K562 (cell line): ENCODE measurements around the gene ABCB4. TPM values are rescaled to one million over a fixed set of nuclear protein-coding genes. Genes with fewer than 3 reads are reported as not detected.

Experiments used
- ATAC-seq: fragments of 200-7000 bp; cut with Tn5 transposase; 3 replicates; pipeline ENCODE4 v1.9.1; 2020; ENCODE audit warnings: moderate library complexity
- BruUV-seq: library from RNA; stranded (reverse); fragments of 400-500 nt; replicated peaks from 2 replicates; lab custom pipeline; 2021; lab: Mats Ljungman, UMichigan
- CTCF ChIA-PET: fragments of 300-600 bp; formaldehyde crosslinking; extraction: SDS; loops from one replicate; lab custom pipeline; 2021; ENCODE audit warnings: low intra/inter-chr PET ratio; lab: Yijun Ruan, JAX
- POLR2A ChIA-PET: fragments of 300-600, 350-650 bp; sonication (Branson Sonifier 250); formaldehyde crosslinking; extraction: SDS; loops from one replicate; lab custom pipeline; 2021; ENCODE audit warnings: antibody characterized with exemption, inconsistent platforms; lab: Yijun Ruan, JAX
- DNase-seq, 4 experiments: peaks; one replicate each; pipeline versions ENCODE4 v3.0.0 to v3.0.0-alpha.2; 2011 to 2018; ENCODE audit warnings: low spot score in 3 of 4, mixed read lengths in 3 of 4; ENCODE audit errors: extremely low read depth in 1 of 4
- FAIRE-seq: peaks from 2 replicates; lab custom pipeline; 2011; peaks lifted over from hg19 to GRCh38; lab: Jason Lieb, UNC
- H2AFZ ChIP-seq: 2 replicates; pipeline ENCODE4 v1.6.0; 2011; ENCODE audit warnings: low read depth, low read length, control low read depth, inconsistent platforms
- H3K27ac ChIP-seq: fragments of 200-600 bp; 3 replicates; pipeline ENCODE4 v1.8.0; 2011; ENCODE audit warnings: low read depth, mild to moderate bottlenecking, control low read depth, inconsistent platforms, low read length, moderate library complexity, mixed read lengths; ENCODE audit errors: extremely low read depth
- H3K27me3 ChIP-seq, 2 experiments: fragments of 300-600 bp in 1 of 2; 2 replicates in 1 of 2; 3 replicates in 1 of 2; pipeline versions ENCODE4 v1.6.0 to v1.8.0; 2011; ENCODE audit warnings: inconsistent platforms in 2 of 2, low read length in 2 of 2, mild to moderate bottlenecking in 1 of 2, mixed read lengths in 1 of 2, moderate library complexity in 1 of 2; ENCODE audit not compliant: control insufficient read depth in 2 of 2, insufficient read depth in 2 of 2
- H3K36me3 ChIP-seq: fragments of 300-600 bp; 3 replicates; pipeline ENCODE4 v1.8.0; 2011; ENCODE audit warnings: mild to moderate bottlenecking, low read length, inconsistent platforms; ENCODE audit not compliant: control insufficient read depth, insufficient read depth
- H3K4me1 ChIP-seq, 2 experiments: fragments of 200-600 bp in 1 of 2; replicated peaks in 1 of 2; 2 replicates in 1 of 2; 3 replicates in 1 of 2; pipeline versions ENCODE4 v1.5.1 to v1.8.0; 2011; ENCODE audit warnings: inconsistent platforms in 2 of 2, low read length in 2 of 2, mild to moderate bottlenecking in 1 of 2, mixed read lengths in 1 of 2, moderate library complexity in 1 of 2; ENCODE audit not compliant: control insufficient read depth in 2 of 2, insufficient read depth in 2 of 2
- H3K4me2 ChIP-seq: 2 replicates; pipeline ENCODE4 v1.6.1; 2011; ENCODE audit warnings: low read length, control low read depth, inconsistent platforms, mixed read lengths; ENCODE audit not compliant: insufficient read depth
- H3K4me3 ChIP-seq: fragments of 200-600 bp; sonication (generic), shearing (Covaris generic); 2 replicates; pipeline ENCODE4 v1.5.1; 2016; ENCODE audit warnings: control low read depth, inconsistent platforms
- H3K79me2 ChIP-seq: fragments of 200-600 bp; 3 replicates; pipeline ENCODE4 v1.8.0; 2011; ENCODE audit warnings: low read length, inconsistent platforms; ENCODE audit not compliant: control insufficient read depth, insufficient read depth
- H3K9ac ChIP-seq, 2 experiments: 2 replicates each; pipeline versions ENCODE4 v1.6.0 to v1.6.1; 2011; ENCODE audit warnings: low read depth in 2 of 2, low read length in 2 of 2, control low read depth in 1 of 2, inconsistent platforms in 1 of 2, mild to moderate bottlenecking in 1 of 2, mixed read lengths in 1 of 2; ENCODE audit not compliant: insufficient read depth in 1 of 2
- H3K9me1 ChIP-seq: one replicate; pipeline ENCODE4 v1.6.0; 2011; ENCODE audit warnings: inconsistent platforms, mild to moderate bottlenecking, low read length, moderate library complexity; ENCODE audit not compliant: control insufficient read depth, insufficient read depth
- H3K9me3 ChIP-seq: replicated peaks from 2 replicates; pipeline ENCODE4 v1.5.1; 2011; ENCODE audit warnings: low read depth, low read length, inconsistent platforms; ENCODE audit not compliant: control insufficient read depth, insufficient read depth
- H4K20me1 ChIP-seq: replicated peaks from 2 replicates; pipeline ENCODE4 v1.6.1; 2011; ENCODE audit warnings: low read length, inconsistent platforms, mixed read lengths; ENCODE audit not compliant: control insufficient read depth, insufficient read depth
- CBX3 ChIP-seq, 2 experiments: IDR thresholded peaks; 1 replicate in 1 of 2; 2 replicates in 1 of 2; pipeline ENCODE4 v1.6.1; 2012; ENCODE audit warnings: inconsistent platforms in 2 of 2, low read length in 2 of 2, borderline replicate concordance in 1 of 2, control low read depth in 1 of 2
- CBX5 ChIP-seq: IDR thresholded peaks from 2 replicates; pipeline ENCODE4 v1.6.1; 2014; ENCODE audit warnings: low read depth, borderline replicate concordance
- CLOCK ChIP-seq: fragments of 250-450 bp; sonication (Bioruptor Pico); IDR thresholded peaks from 2 replicates; pipeline ENCODE4 v1.4.0; 2020; ENCODE audit warnings: mild to moderate bottlenecking, moderate library complexity, borderline replicate concordance
- OTX1 ChIP-seq: fragments of 450-650 bp; formaldehyde crosslinking; IDR thresholded peaks from 2 replicates; pipeline ENCODE4 v1.4.0; 2022; ENCODE audit warnings: mild to moderate bottlenecking
- TRIM28 ChIP-seq: fragments of 450-650 bp; IDR thresholded peaks from 2 replicates; pipeline ENCODE4 v1.6.1; 2017
- ZFP36 ChIP-seq: fragments of 150-350 bp; IDR thresholded peaks from 2 replicates; pipeline ENCODE4 v1.6.1; 2018; ENCODE audit warnings: low read length, low read depth; ENCODE audit not compliant: partially characterized antibody
- WGBS: fragments of 100-300 bp; shearing (Covaris generic); methylation state at CpG from one replicate; pipeline ENCODE4 v1.1.6; 2016; ENCODE audit warnings: low coverage, mixed read lengths; ENCODE audit not compliant: insufficient coverage; ENCODE audit errors: missing lambda C conversion rate; 5-methylcytosine and 5-hydroxymethylcytosine counted together
- in situ Hi-C: fragments of 300-500 bp; cut with MboI; formaldehyde crosslinking; loops from 4 replicates; pipeline ENCODE4 v1.15.0; 2018; ENCODE audit warnings: inconsistent platforms, mixed read lengths
- intact Hi-C: fragments of 100-400 bp; cut with micrococcal nuclease; formaldehyde crosslinking; loops from 2 replicates; pipeline ENCODE4 v1.14.2; 2022
- polyA plus RNA-seq, 8 experiments: library from polyadenylated mRNA; depleted of rRNA in 4 of 8; stranded (reverse) in 5 of 8; unstranded in 3 of 8; fragments of >200 nt; fragmentation: Nextera tagmentation in 2 of 8; fragmentation: Illumina TruSeq in 1 of 8; extraction: Ambion mirVana in 2 of 8; extraction: Trizol in 1 of 8; gene quantifications; 2 replicates each; pipeline versions ENCODE4 v1.2.1 to v1.2.3, GENCODE V29; 2011 to 2014; ENCODE audit warnings: inconsistent platforms in 1 of 8, missing spikeins in 1 of 8
- total RNA-seq, 7 experiments: library from RNA; depleted of rRNA in 6 of 7; stranded (reverse); fragments of >200 nt in 6 of 7; fragmentation: Illumina TruSeq in 2 of 7; extraction: Trizol in 2 of 7; gene quantifications; 2 replicates each; pipeline versions ENCODE4 v1.2.1 to v1.2.3, GENCODE V29; 2011 to 2021; ENCODE audit warnings: low replicate concordance in 1 of 7
- TF ChIP-seq, protein P1 (sequence below): fragments of 150-350 bp; IDR thresholded peaks from 2 replicates; pipeline ENCODE4 v1.6.1; 2014; ENCODE audit warnings: low read depth, mild to moderate bottlenecking, low read length, borderline replicate concordance

ABCB4 gene
- total and polyA plus RNA-seq, 9 of the 15 experiments (the other 6 are each of a cell fraction or from before 2014, with no cell fraction given) = 0.06 to 0.73 (median 0.40) TPM

DNA sequence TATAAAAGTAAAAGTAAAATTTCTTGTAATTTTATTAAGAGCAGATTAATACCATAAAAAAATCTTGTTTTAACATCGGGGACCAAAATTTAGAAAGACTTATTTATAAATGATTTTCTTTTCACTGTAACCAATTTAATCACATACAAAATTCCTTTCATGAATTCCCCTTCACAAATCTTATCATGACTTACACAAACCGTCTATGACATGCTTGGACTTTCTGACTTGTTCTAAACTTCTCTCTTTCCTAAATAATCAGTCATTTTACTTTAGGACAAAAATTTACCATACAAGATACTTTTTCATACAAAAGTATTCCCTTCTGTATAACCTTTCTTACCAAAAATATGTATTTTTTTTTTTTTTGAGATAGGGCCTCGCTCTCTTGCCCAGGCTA lies 120.7 kb downstream of the ABCB4 start:
- H3K9me1 ChIP-seq = no peaks in the 10 kb centered on the region
- TF ChIP-seq TRIM28 (peak; percentile 40; the same call in 1 of the 2 replicates), CLOCK (CRISPR knock-in tag) (no peak), ZFP36 (peak; percentile 91), CBX5 (0 out of 2 replicates have a peak, but pooled peaks have one; percentile 25), OTX1 (CRISPR knock-in tag) (no peak), CBX3 (IDR thresholded peaks at IDR 0.05; ENCODE audit: borderline replicate concordance in 1 of 2, low read length in 2 of 2) (peak in 1 of 2 experiments; percentile 67; a peak in 1 of 3 replicates)
- TF ChIP-seq, protein P1, sequence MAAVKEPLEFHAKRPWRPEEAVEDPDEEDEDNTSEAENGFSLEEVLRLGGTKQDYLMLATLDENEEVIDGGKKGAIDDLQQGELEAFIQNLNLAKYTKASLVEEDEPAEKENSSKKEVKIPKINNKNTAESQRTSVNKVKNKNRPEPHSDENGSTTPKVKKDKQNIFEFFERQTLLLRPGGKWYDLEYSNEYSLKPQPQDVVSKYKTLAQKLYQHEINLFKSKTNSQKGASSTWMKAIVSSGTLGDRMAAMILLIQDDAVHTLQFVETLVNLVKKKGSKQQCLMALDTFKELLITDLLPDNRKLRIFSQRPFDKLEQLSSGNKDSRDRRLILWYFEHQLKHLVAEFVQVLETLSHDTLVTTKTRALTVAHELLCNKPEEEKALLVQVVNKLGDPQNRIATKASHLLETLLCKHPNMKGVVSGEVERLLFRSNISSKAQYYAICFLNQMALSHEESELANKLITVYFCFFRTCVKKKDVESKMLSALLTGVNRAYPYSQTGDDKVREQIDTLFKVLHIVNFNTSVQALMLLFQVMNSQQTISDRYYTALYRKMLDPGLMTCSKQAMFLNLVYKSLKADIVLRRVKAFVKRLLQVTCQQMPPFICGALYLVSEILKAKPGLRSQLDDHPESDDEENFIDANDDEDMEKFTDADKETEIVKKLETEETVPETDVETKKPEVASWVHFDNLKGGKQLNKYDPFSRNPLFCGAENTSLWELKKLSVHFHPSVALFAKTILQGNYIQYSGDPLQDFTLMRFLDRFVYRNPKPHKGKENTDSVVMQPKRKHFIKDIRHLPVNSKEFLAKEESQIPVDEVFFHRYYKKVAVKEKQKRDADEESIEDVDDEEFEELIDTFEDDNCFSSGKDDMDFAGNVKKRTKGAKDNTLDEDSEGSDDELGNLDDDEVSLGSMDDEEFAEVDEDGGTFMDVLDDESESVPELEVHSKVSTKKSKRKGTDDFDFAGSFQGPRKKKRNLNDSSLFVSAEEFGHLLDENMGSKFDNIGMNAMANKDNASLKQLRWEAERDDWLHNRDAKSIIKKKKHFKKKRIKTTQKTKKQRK = peak; percentile 60
- TF ChIP-seq, all 486 proteins: peak for 5
- Histone ChIP-seq H3K4me1 (peaks cover 0 to 4% of the 10 kb centered on the region in 2 experiments; a peak in 1 of 5 replicates), H3K4me2 (no peak overlapping the region), H4K20me1 (no peaks in the 10 kb centered on the region), H3K27ac (no peak overlapping the region), H3K9me3 (no peaks in the 10 kb centered on the region), H3K36me3 (no peaks in the 10 kb centered on the region), H2AFZ (no peak overlapping the region), H3K27me3 (no peaks in the 10 kb centered on the region), H3K79me2 (no peaks in the 10 kb centered on the region), H3K4me3 (no peak overlapping the region), H3K9ac (no peak overlapping the region)
- ATAC-seq (no peak), FAIRE-seq (no peak), DNase-seq (peak in 1 of 4 experiments; percentile 35)
- POLR2A ChIA-PET = interaction anchor here (2.2 kb wide), 1 partner anchor 10 kb away, joined by 6 read pairs; the partner anchor contains the start of gene CROT
- CTCF ChIA-PET = no interaction called here
- 60% methylated on average over 3 of the region's 3 CpGs for WGBS
- intact Hi-C loops = no loop called here
- no TSS peak for BruUV-seq
- in situ Hi-C loops = no loop called here

Other genes with a start within 250 kb of the ABCB4 start
- 2.6 and 2.7 TPM in 2 replicates for gene CROT, start 130.0 kb downstream of the ABCB4 start, total RNA-seq (2014; rRNA removed)
- 7.5 and 8.1 TPM in 2 replicates for gene CROT, start 130.0 kb downstream of the ABCB4 start, total RNA-seq (2014; rRNA removed; fragmentation: Illumina TruSeq; extraction: Trizol)
- gene CROT, start 130.0 kb downstream of the ABCB4 start, total RNA-seq (2015; rRNA removed; fragmentation: Illumina TruSeq; extraction: Trizol) = 6.1 and 6.8 TPM in 2 replicates
- gene CROT, start 130.0 kb downstream of the ABCB4 start, total RNA-seq (2021) = 4.8 and 5.1 TPM in 2 replicates
- 0.07 and 2.5 TPM in 2 replicates for gene CROT, start 130.0 kb downstream of the ABCB4 start, polyA plus RNA-seq (2011; rRNA removed)
- 4.2 and 6.5 TPM in 2 replicates for gene CROT, start 130.0 kb downstream of the ABCB4 start, polyA plus RNA-seq (2014; fragmentation: Illumina TruSeq; extraction: Trizol)
- 1 to 10 TPM; 4.0 to 4.5 TPM for gene CROT, start 130.0 kb downstream of the ABCB4 start, polyA plus RNA-seq (2014; fragmentation: Nextera tagmentation; extraction: Ambion mirVana)
- 3.7 and 6.8 TPM in 2 replicates for gene CROT, start 130.0 kb downstream of the ABCB4 start, polyA plus RNA-seq (2014; rRNA removed)
- gene ABCB1, start 125.2 kb upstream of the ABCB4 start, total RNA-seq (2014; rRNA removed) = 0.53 and 0.73 TPM in 2 replicates
- 0.48 and 0.55 TPM in 2 replicates for gene ABCB1, start 125.2 kb upstream of the ABCB4 start, total RNA-seq (2014; rRNA removed; fragmentation: Illumina TruSeq; extraction: Trizol)
- 0.23 and 0.25 TPM in 2 replicates for gene ABCB1, start 125.2 kb upstream of the ABCB4 start, total RNA-seq (2015; rRNA removed; fragmentation: Illumina TruSeq; extraction: Trizol)
- gene ABCB1, start 125.2 kb upstream of the ABCB4 start, total RNA-seq (2021) = 0.86 and 0.89 TPM in 2 replicates
- 0.15 and 0.63 TPM in 2 replicates for gene ABCB1, start 125.2 kb upstream of the ABCB4 start, polyA plus RNA-seq (2011; rRNA removed)
- gene ABCB1, start 125.2 kb upstream of the ABCB4 start, polyA plus RNA-seq (2014; fragmentation: Illumina TruSeq; extraction: Trizol) = 0.51 and 0.52 TPM in 2 replicates
- gene ABCB1, start 125.2 kb upstream of the ABCB4 start, polyA plus RNA-seq (2014; fragmentation: Nextera tagmentation; extraction: Ambion mirVana) = under 1 TPM; 0.03 to 0.31 TPM
- gene ABCB1, start 125.2 kb upstream of the ABCB4 start, polyA plus RNA-seq (2014; rRNA removed) = 0.38 TPM in 2 replicates
- gene RUNDC3B, start 152.7 kb upstream of the ABCB4 start, total RNA-seq (2014; rRNA removed) = not detected in 2 replicates
- gene RUNDC3B, start 152.7 kb upstream of the ABCB4 start, total RNA-seq (2014; rRNA removed; fragmentation: Illumina TruSeq; extraction: Trizol) = not detected in 2 replicates
- gene RUNDC3B, start 152.7 kb upstream of the ABCB4 start, total RNA-seq (2015; rRNA removed; fragmentation: Illumina TruSeq; extraction: Trizol) = not detected in 2 replicates
- gene RUNDC3B, start 152.7 kb upstream of the ABCB4 start, total RNA-seq (2021) = not detected in 2 replicates
- not detected in 2 replicates for gene RUNDC3B, start 152.7 kb upstream of the ABCB4 start, polyA plus RNA-seq (2011; rRNA removed)
- not detected in 2 replicates for gene RUNDC3B, start 152.7 kb upstream of the ABCB4 start, polyA plus RNA-seq (2014; fragmentation: Illumina TruSeq; extraction: Trizol)
- gene RUNDC3B, start 152.7 kb upstream of the ABCB4 start, polyA plus RNA-seq (2014; fragmentation: Nextera tagmentation; extraction: Ambion mirVana) = under 1 TPM; 0.04 to 0.49 TPM
- gene RUNDC3B, start 152.7 kb upstream of the ABCB4 start, polyA plus RNA-seq (2014; rRNA removed) = not detected in 2 replicates